ENCODE results near the gene FBXO48. TPM values are rescaled to one million over a fixed set of nuclear protein-coding genes. Genes with fewer than 3 reads are reported as not detected.

The FBXO48 gene
- polyA plus RNA-seq, 1 of the 3 experiments (the other 2 are of a cell fraction), result 0.30 TPM

DNA sequence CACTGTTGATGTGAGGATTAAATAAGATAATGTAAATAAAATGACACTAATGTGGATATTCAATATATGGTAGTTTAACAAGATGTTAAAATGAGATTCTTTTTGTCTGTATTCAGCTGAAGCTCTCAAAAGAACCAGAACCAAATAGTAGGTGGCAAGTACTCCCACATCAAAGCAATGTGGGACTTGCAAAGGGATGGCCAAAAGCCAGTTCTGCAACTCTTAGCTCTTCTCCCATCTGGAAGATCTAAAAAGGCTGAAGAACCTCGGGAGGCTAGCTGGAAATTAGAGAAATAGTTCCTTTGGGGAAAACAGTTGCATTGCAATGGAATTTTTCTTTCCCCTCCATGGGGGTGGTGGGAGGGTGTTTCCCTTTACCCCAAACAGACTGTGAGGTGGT lies 48.7 kb downstream of the FBXO48 start:
- TF ChIP-seq RAD21 (IDR thresholded peaks at IDR 0.05; ENCODE audit: low read length) (no peak), RCOR1 (IDR thresholded peaks at IDR 0.05; ENCODE audit: low read length) (no peak)
- no peaks in the 10 kb centered on the region; the same call in 1 of the 2 replicates for H3K27me3 ChIP-seq (ENCODE audit: insufficient read depth)
- no peaks in the 10 kb centered on the region for H3K36me3 ChIP-seq (replicated peaks in 1 of 2; ENCODE audit: control insufficient read depth in 1 of 2, insufficient read depth in 2 of 2, low read length in 1 of 2)
- 5% methylated on average over 1 of the region's 1 CpG for WGBS (ENCODE audit: low lambda C conversion rate)
- H3K9ac ChIP-seq, result no peak overlapping the region
- H3K27ac ChIP-seq (ENCODE audit: low read depth in 2 of 2, low read length in 1 of 2), result no peak overlapping the region
- H3K4me2 ChIP-seq, result no peak overlapping the region
- no peaks in the 10 kb centered on the region for H3K79me2 ChIP-seq (ENCODE audit: insufficient read depth)
- no peaks in the 10 kb centered on the region for H3K9me3 ChIP-seq
- no peak overlapping the region for H2AFZ ChIP-seq (ENCODE audit: low read depth)
- no peaks in the 10 kb centered on the region for H4K20me1 ChIP-seq (ENCODE audit: insufficient read depth)
- no peaks in the 10 kb centered on the region; a peak in 1 of 4 replicates for H3K4me1 ChIP-seq (ENCODE audit: control insufficient read depth in 1 of 2, insufficient read depth in 2 of 2, low read depth in 1 of 2, low read length in 1 of 2)
- no peak overlapping the region for H3K4me3 ChIP-seq (ENCODE audit: low read depth in 2 of 2, low read length in 1 of 2)
- H3K9me2 ChIP-seq, result no peaks in the 10 kb centered on the region
- H3F3A ChIP-seq (replicated peaks; ENCODE audit: insufficient read depth), result no peaks in the 10 kb centered on the region
- DNase-seq, result no peak
- CTCF ChIA-PET, result interaction anchor here (1.0 to 1.9 kb wide), 2 partner anchors 20 to 23 kb away, joined by 4 to 6 read pairs; no protein-coding TSS in a partner anchor
- POLR2A ChIA-PET, result no interaction called here

DNA sequence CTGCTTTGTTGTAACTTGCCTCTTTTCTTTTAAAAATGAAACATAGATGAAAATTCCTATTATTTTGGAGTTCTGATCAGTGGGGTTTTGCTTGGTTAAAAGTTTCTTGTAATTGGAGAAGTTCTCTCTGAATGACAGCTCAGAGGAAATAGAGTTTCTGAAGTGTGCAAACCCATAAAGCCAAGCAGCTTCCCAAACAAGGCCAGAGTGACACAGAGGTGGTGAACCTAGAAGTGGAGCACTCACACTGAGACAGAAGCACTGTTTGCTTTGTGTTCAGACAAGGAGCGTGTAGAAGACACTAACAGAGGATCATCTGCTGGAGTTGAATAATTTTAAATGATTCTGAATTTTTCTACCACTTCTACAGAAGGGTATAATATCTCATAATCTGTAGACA lies 49.2 kb downstream of the FBXO48 start:
- 5% methylated on average over 1 of the region's 1 CpG for WGBS (ENCODE audit: low lambda C conversion rate)
- Histone ChIP-seq H3K9me3 (no peaks in the 10 kb centered on the region), H3K4me1 (ENCODE audit: control insufficient read depth in 1 of 2, insufficient read depth in 2 of 2, low read depth in 1 of 2, low read length in 1 of 2) (no peaks in the 10 kb centered on the region; a peak in 1 of 4 replicates), H2AFZ (ENCODE audit: low read depth) (no peak overlapping the region), H3K27ac (ENCODE audit: low read depth in 2 of 2, low read length in 1 of 2) (no peak overlapping the region), H3K9ac (no peak overlapping the region), H3K9me2 (no peaks in the 10 kb centered on the region), H3K36me3 (replicated peaks in 1 of 2; ENCODE audit: control insufficient read depth in 1 of 2, insufficient read depth in 2 of 2, low read length in 1 of 2) (no peaks in the 10 kb centered on the region), H3F3A (replicated peaks; ENCODE audit: insufficient read depth) (no peaks in the 10 kb centered on the region), H3K4me2 (no peak overlapping the region), H4K20me1 (ENCODE audit: insufficient read depth) (no peaks in the 10 kb centered on the region), H3K4me3 (ENCODE audit: low read depth in 2 of 2, low read length in 1 of 2) (no peak overlapping the region), H3K27me3 (ENCODE audit: insufficient read depth) (no peaks in the 10 kb centered on the region; the same call in 1 of the 2 replicates), H3K79me2 (ENCODE audit: insufficient read depth) (no peaks in the 10 kb centered on the region)
- ChIA-PET POLR2A (no interaction called here), CTCF (interaction anchor here (1.0 to 1.9 kb wide), 2 partner anchors 21 to 23 kb away, joined by 4 to 6 read pairs; no protein-coding TSS in a partner anchor)
- TF ChIP-seq, protein P1, sequence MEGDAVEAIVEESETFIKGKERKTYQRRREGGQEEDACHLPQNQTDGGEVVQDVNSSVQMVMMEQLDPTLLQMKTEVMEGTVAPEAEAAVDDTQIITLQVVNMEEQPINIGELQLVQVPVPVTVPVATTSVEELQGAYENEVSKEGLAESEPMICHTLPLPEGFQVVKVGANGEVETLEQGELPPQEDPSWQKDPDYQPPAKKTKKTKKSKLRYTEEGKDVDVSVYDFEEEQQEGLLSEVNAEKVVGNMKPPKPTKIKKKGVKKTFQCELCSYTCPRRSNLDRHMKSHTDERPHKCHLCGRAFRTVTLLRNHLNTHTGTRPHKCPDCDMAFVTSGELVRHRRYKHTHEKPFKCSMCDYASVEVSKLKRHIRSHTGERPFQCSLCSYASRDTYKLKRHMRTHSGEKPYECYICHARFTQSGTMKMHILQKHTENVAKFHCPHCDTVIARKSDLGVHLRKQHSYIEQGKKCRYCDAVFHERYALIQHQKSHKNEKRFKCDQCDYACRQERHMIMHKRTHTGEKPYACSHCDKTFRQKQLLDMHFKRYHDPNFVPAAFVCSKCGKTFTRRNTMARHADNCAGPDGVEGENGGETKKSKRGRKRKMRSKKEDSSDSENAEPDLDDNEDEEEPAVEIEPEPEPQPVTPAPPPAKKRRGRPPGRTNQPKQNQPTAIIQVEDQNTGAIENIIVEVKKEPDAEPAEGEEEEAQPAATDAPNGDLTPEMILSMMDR (IDR thresholded peaks at IDR 0.05), result no peak
- TF ChIP-seq JUND (IDR thresholded peaks at IDR 0.05), result no peak
- no peak for TF ChIP-seq TAF1 (IDR thresholded peaks at IDR 0.05; ENCODE audit: borderline replicate concordance, low read depth, low read length)
- no peak for TF ChIP-seq EZH2phosphoT487 (IDR thresholded peaks at IDR 0.05; ENCODE audit: borderline replicate concordance, low read depth)
- TF ChIP-seq POLR2AphosphoS5 (IDR thresholded peaks at IDR 0.05; ENCODE audit: low read depth, low read length), result no peak
- no peak for TF ChIP-seq EP300 (IDR thresholded peaks at IDR 0.05; ENCODE audit: borderline replicate concordance in 1 of 2, low read depth in 1 of 2, low read length in 1 of 2)
- TF ChIP-seq NFIC (IDR thresholded peaks at IDR 0.05; ENCODE audit: borderline replicate concordance), result no peak
- TF ChIP-seq FOXJ3 (CRISPR knock-in tag; IDR thresholded peaks at IDR 0.05), result no peak
- no peak for TF ChIP-seq FOXM1 (IDR thresholded peaks at IDR 0.05; ENCODE audit: low read depth)
- TF ChIP-seq SMC3 (IDR thresholded peaks at IDR 0.05; ENCODE audit: low read depth, low read length), result no peak
- no peak for TF ChIP-seq NRF1 (IDR thresholded peaks at IDR 0.05; ENCODE audit: low read depth, low read length)
- TF ChIP-seq FOSL2 (IDR thresholded peaks at IDR 0.05; ENCODE audit: borderline replicate concordance, low read depth), result no peak
- TF ChIP-seq RXRA (IDR thresholded peaks at IDR 0.05; ENCODE audit: borderline replicate concordance, low read depth), result no peak
- TF ChIP-seq TEAD4 (IDR thresholded peaks at IDR 0.05; ENCODE audit: borderline replicate concordance, insufficient read depth), result no peak
- TF ChIP-seq CHD2 (IDR thresholded peaks at IDR 0.05; ENCODE audit: low read length, partially characterized antibody), result no peak
- TF ChIP-seq MXI1 (IDR thresholded peaks at IDR 0.05; ENCODE audit: low read depth, low read length), result no peak
- TF ChIP-seq, protein P2, sequence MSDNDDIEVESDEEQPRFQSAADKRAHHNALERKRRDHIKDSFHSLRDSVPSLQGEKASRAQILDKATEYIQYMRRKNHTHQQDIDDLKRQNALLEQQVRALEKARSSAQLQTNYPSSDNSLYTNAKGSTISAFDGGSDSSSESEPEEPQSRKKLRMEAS (IDR thresholded peaks at IDR 0.05; ENCODE audit: low read depth), result no peak
- TF ChIP-seq ELF1 (IDR thresholded peaks at IDR 0.05), result no peak
- DNase-seq, result no peak

Data from SK-N-SH (cell line).